Body of pancreas (tissue), 4 donors: ENCODE results near the gene TANC1. TPM values are rescaled to one million over a fixed set of nuclear protein-coding genes. Genes with fewer than 3 reads are reported as not detected.

Experiments used
- ATAC-seq: fragments of 150-250 bp; one replicate; pipeline ENCODE4 v1.9.1; 2016
- DNase-seq, 4 donors: peaks; one replicate each; pipeline ENCODE4 v3.0.0-alpha.2; 2019
- H3K27ac ChIP-seq, 4 donors: fragments of 200-600 bp; sonication (generic); 1 replicate in 3 of 4; 2 replicates in 1 of 4; pipeline versions ENCODE4 v1.5.1 to v1.6.1; 2016 to 2019; ENCODE audit warnings: mild to moderate bottlenecking in 1 of 4, mixed read lengths in 1 of 4, moderate library complexity in 1 of 4
- H3K27me3 ChIP-seq, 2 donors: fragments of 200-600 bp; sonication (generic); one replicate each; pipeline ENCODE4 v1.6.0; 2016; ENCODE audit warnings: mild to moderate bottlenecking in 1 of 2
- H3K36me3 ChIP-seq, 2 donors: fragments of 200-600 bp; sonication (generic); replicated peaks in 1 of 2; 2 replicates each; pipeline ENCODE4 v1.5.1; 2016; ENCODE audit warnings: low read depth in 2 of 2; ENCODE audit not compliant: insufficient read depth in 1 of 2
- H3K4me1 ChIP-seq: fragments of 200-600 bp; sonication (generic); one replicate; pipeline ENCODE4 v1.6.0; 2016
- H3K4me3 ChIP-seq, 2 donors: fragments of 200-600 bp; sonication (generic); 1 replicate in 1 of 2; 2 replicates in 1 of 2; pipeline ENCODE4 v1.5.1; 2016 to 2019
- H3K9me3 ChIP-seq, 3 donors: fragments of 200-600 bp; sonication (generic); 1 replicate in 2 of 3; 2 replicates in 1 of 3; pipeline ENCODE4 v1.5.1; 2016
- CTCF ChIP-seq, 7 experiments: fragments of 450-650 bp in 4 of 7; fragments of 200-600 bp in 3 of 7; sonication (generic) in 3 of 7; IDR thresholded peaks; one replicate each; pipeline ENCODE4 v1.5.1; 2016 to 2019; ENCODE audit warnings: antibody characterized with exemption in 7 of 7
- POLR2A ChIP-seq, 3 donors: fragments of 450-650 bp; IDR thresholded peaks; one replicate each; pipeline ENCODE4 v1.6.1; 2016; ENCODE audit warnings: antibody characterized with exemption in 3 of 3, mild to moderate bottlenecking in 2 of 3
- WGBS, 2 donors: methylation state at CpG; one replicate each; pipeline ENCODE4 v1.1.5; 2017; 5-methylcytosine and 5-hydroxymethylcytosine counted together
- intact Hi-C: fragments of 100-400 bp; cut with DNase I; formaldehyde crosslinking; loops from one replicate; pipeline ENCODE4 v1.15.1; 2023
- total RNA-seq, 2 donors: library from RNA; depleted of rRNA; stranded (reverse); fragments of >200 nt; gene quantifications; one replicate each; pipeline ENCODE4 v1.1.0, GENCODE V29; 2016

Gene TANC1
- total RNA-seq, 2 donors from 2014 or later, result 23.1 to 23.3 TPM

GRCh38 chr2:159199761-159200465, 231.5 kb downstream of the TANC1 start:
- 90 to 92% methylated on average over 4 of the region's 4 CpGs for WGBS, 2 donors
- peaks cover 0 to 6% of the 10 kb centered on the region in 2 donors for H3K36me3 ChIP-seq

GRCh38 chr2:159200498-159200897, 232.1 kb downstream of the TANC1 start:
- intact Hi-C loops, result no loop called here
- Histone ChIP-seq H3K4me1 (peaks cover 10% of the 10 kb centered on the region), H3K27ac (no peak overlapping the region), H3K36me3 (peaks cover 0 to 6% of the 10 kb centered on the region in 2 donors), H3K9me3 (no peaks in the 10 kb centered on the region), H3K27me3 (no peaks in the 10 kb centered on the region), H3K4me3 (no peak overlapping the region)
- WGBS, 2 donors, result 74 to 82% methylated on average over 1 of the region's 1 CpG
- no peak for TF ChIP-seq POLR2A (IDR thresholded peaks at IDR 0.05)
- no peak for TF ChIP-seq CTCF (IDR thresholded peaks at IDR 0.05)
- ATAC-seq (no peak), DNase-seq (no peak)

More at GRCh38 chr2:159199761-159200465, 231.5 kb downstream of the TANC1 start:
- peaks cover 10% of the 10 kb centered on the region for H3K4me1 ChIP-seq
- ATAC-seq (no peak), DNase-seq (no peak)
- no peaks in the 10 kb centered on the region for H3K9me3 ChIP-seq
- H3K4me3 ChIP-seq, result no peak overlapping the region
- TF ChIP-seq CTCF (IDR thresholded peaks at IDR 0.05) (no peak), POLR2A (IDR thresholded peaks at IDR 0.05) (no peak)
- intact Hi-C loops, result no loop called here
- no peak overlapping the region for H3K27ac ChIP-seq
- H3K27me3 ChIP-seq, result no peaks in the 10 kb centered on the region

- ATAC-seq (no peak), DNase-seq (no peak)
- WGBS, 2 donors, result 72 to 78% methylated on average over 8 of the region's 8 CpGs
- TF ChIP-seq POLR2A (IDR thresholded peaks at IDR 0.05) (no peak), CTCF (IDR thresholded peaks at IDR 0.05) (no peak)
- Histone ChIP-seq H3K4me3 (no peak overlapping the region), H3K27me3 (no peaks in the 10 kb centered on the region), H3K4me1 (peaks cover 10% of the 10 kb centered on the region), H3K27ac (no peak overlapping the region), H3K9me3 (no peaks in the 10 kb centered on the region), H3K36me3 (peaks cover 0 to 4% of the 10 kb centered on the region in 2 donors)
- intact Hi-C loops, result no loop called here
Measured at GRCh38 chr2:159201360-159202063, 233.1 kb downstream of the TANC1 start.

- no peak overlapping the region for H3K4me3 ChIP-seq
- no peaks in the 10 kb centered on the region for H3K27me3 ChIP-seq
- intact Hi-C loops, result no loop called here
- DNase-seq, result peak; percentile 57 to 84 (median 76)
- H3K9me3 ChIP-seq, result no peaks in the 10 kb centered on the region
- H3K36me3 ChIP-seq, result no peaks in the 10 kb centered on the region
- WGBS, 2 donors, result 20 to 55% methylated on average over 3 to 4 of the region's 4 CpGs
- peak overlapping the region in 2 of 4 donors; percentile 33 to 48 for H3K27ac ChIP-seq
- peaks cover 10% of the 10 kb centered on the region for H3K4me1 ChIP-seq
- TF ChIP-seq CTCF (IDR thresholded peaks at IDR 0.05) (no peak), POLR2A (IDR thresholded peaks at IDR 0.05) (no peak)
- ATAC-seq, result peak; percentile 94
Measured at GRCh38 chr2:159202568-159203071, 234.2 kb downstream of the TANC1 start.
